CD4-positive, CD25-positive, alpha-beta regulatory T cell (primary cell): Measurements from ENCODE around the gene ZNF189. TPM values are rescaled to one million over a fixed set of nuclear protein-coding genes. Genes with fewer than 3 reads are reported as not detected.

Experiments used
- ATAC-seq, 2 donors: fragments of 150-1000 bp; cut with Tn5 transposase; one replicate each; pipeline ENCODE4 v1.10.0; 2021; ENCODE audit warnings: low read depth in 2 of 2, moderate number of reproducible peaks in 2 of 2, moderate library complexity in 1 of 2
- DNase-seq, 3 donors: peaks; one replicate each; pipeline versions ENCODE4 v3.0.0 to v3.0.0-alpha.2; 2012 to 2022; ENCODE audit warnings: mixed read lengths in 1 of 3
- H3K27ac ChIP-seq: one replicate; pipeline ENCODE4 v1.7.0; 2013; ENCODE audit warnings: mild to moderate bottlenecking, low read length; ENCODE audit not compliant: insufficient read depth, poor library complexity, severe bottlenecking
- H3K27me3 ChIP-seq: one replicate; pipeline ENCODE4 v1.7.0; 2013; ENCODE audit warnings: low read length; ENCODE audit not compliant: control insufficient read depth, insufficient read depth
- H3K36me3 ChIP-seq: one replicate; pipeline ENCODE4 v1.7.0; 2013; ENCODE audit warnings: mild to moderate bottlenecking, low read length, moderate library complexity; ENCODE audit not compliant: control insufficient read depth, insufficient read depth
- H3K4me1 ChIP-seq: 2 replicates; pipeline ENCODE4 v1.7.0; 2013; ENCODE audit warnings: mild to moderate bottlenecking, low read length; ENCODE audit not compliant: insufficient read depth, control insufficient read depth, poor library complexity, severe bottlenecking
- H3K4me3 ChIP-seq: one replicate; pipeline ENCODE4 v1.7.0; 2013; ENCODE audit warnings: low read depth, mild to moderate bottlenecking, low read length, moderate library complexity
- H3K9me3 ChIP-seq, 2 experiments: 1 replicate in 1 of 2; 2 replicates in 1 of 2; pipeline ENCODE4 v1.7.0; 2013; ENCODE audit warnings: low read length in 2 of 2, mild to moderate bottlenecking in 1 of 2, moderate library complexity in 1 of 2; ENCODE audit not compliant: control insufficient read depth in 2 of 2
- H3K27ac Mint-ChIP-seq, 3 donors: one replicate each; pipeline ENCODE4 v1.8.0; 2020 to 2022; ENCODE audit warnings: mild to moderate bottlenecking in 3 of 3, mixed read lengths in 3 of 3, moderate library complexity in 2 of 3
- H3K27me3 Mint-ChIP-seq: one replicate; pipeline ENCODE4 v1.8.0; 2022; ENCODE audit warnings: mild to moderate bottlenecking, mixed read lengths
- H3K36me3 Mint-ChIP-seq: one replicate; pipeline ENCODE4 v1.8.0; 2020; ENCODE audit warnings: mixed read lengths
- H3K4me1 Mint-ChIP-seq, 4 donors: one replicate each; pipeline ENCODE4 v1.8.0; 2020 to 2022; ENCODE audit warnings: mixed read lengths in 4 of 4, mild to moderate bottlenecking in 1 of 4
- H3K4me3 Mint-ChIP-seq, 4 donors: one replicate each; pipeline ENCODE4 v1.8.0; 2020 to 2022; ENCODE audit warnings: mild to moderate bottlenecking in 4 of 4, mixed read lengths in 4 of 4, moderate library complexity in 3 of 4
- H3K9me3 Mint-ChIP-seq, 7 donors: one replicate each; pipeline ENCODE4 v1.8.0; 2020 to 2022; ENCODE audit warnings: mixed read lengths in 7 of 7, mild to moderate bottlenecking in 3 of 7, moderate library complexity in 2 of 7
- polyA plus RNA-seq, 4 donors: library from polyadenylated mRNA; unstranded; fragments of 300-500 nt; fragmentation: Illumina TruSeq; gene quantifications; one replicate each; pipeline ENCODE4 v1.2.3, GENCODE V29; 2021
- total RNA-seq: library from RNA; stranded (reverse); gene quantifications from one replicate; pipeline ENCODE4 v1.2.3, GENCODE V29; 2022

Gene ZNF189
- total and polyA plus RNA-seq, 5 donors from 2014 or later, result 1.8 to 8.1 (median 3.3) TPM

- Histone ChIP-seq H3K4me1 (no peaks in the 10 kb centered on the region), H3K9me3 (no peaks in the 10 kb centered on the region), H3K27me3 (peaks cover 6% of the 10 kb centered on the region), H3K27ac (no peak overlapping the region), H3K36me3 (no peaks in the 10 kb centered on the region), H3K4me3 (no peak overlapping the region)
- Mint-ChIP-seq H3K27me3 (peaks cover 9% of the 10 kb centered on the region), H3K36me3 (no peaks in the 10 kb centered on the region), H3K4me1 (no peaks in the 10 kb centered on the region), H3K9me3 (no peaks in the 10 kb centered on the region), H3K4me3 (no peak overlapping the region), H3K27ac (no peak overlapping the region)
- no peak for ATAC-seq
- no peak for DNase-seq
These were observed 26.8 kb upstream of the ZNF189 start for GRCh38 chr9:101371813-101372212.

GRCh38 chr9:101372327-101373118 lies 26.1 kb upstream of the ZNF189 start:
- no peaks in the 10 kb centered on the region for H3K4me1 Mint-ChIP-seq
- Histone ChIP-seq H3K27me3 (peaks cover 6% of the 10 kb centered on the region), H3K4me3 (no peak overlapping the region), H3K27ac (no peak overlapping the region), H3K4me1 (no peaks in the 10 kb centered on the region), H3K9me3 (no peaks in the 10 kb centered on the region), H3K36me3 (no peaks in the 10 kb centered on the region)
- H3K27me3 Mint-ChIP-seq, result peaks cover 6% of the 10 kb centered on the region
- no peak overlapping the region for H3K4me3 Mint-ChIP-seq
- no peak overlapping the region for H3K27ac Mint-ChIP-seq
- no peak for DNase-seq
- H3K9me3 Mint-ChIP-seq, result peaks cover 0 to 2% (median 0%) of the 10 kb centered on the region in 7 donors
- no peaks in the 10 kb centered on the region for H3K36me3 Mint-ChIP-seq
- no peak for ATAC-seq

- Mint-ChIP-seq H3K4me1 (no peaks in the 10 kb centered on the region), H3K27ac (no peak overlapping the region), H3K4me3 (no peak overlapping the region), H3K27me3 (peaks cover 9% of the 10 kb centered on the region), H3K36me3 (no peaks in the 10 kb centered on the region), H3K9me3 (peaks cover 0 to 4% (median 0%) of the 10 kb centered on the region in 7 donors)
- Histone ChIP-seq H3K27ac (no peak overlapping the region), H3K27me3 (peaks cover 6% of the 10 kb centered on the region), H3K4me3 (no peak overlapping the region), H3K4me1 (no peaks in the 10 kb centered on the region), H3K9me3 (no peaks in the 10 kb centered on the region), H3K36me3 (no peaks in the 10 kb centered on the region)
- DNase-seq (no peak), ATAC-seq (no peak)
These were observed 23.1 kb upstream of the ZNF189 start for GRCh38 chr9:101375546-101375945.

GRCh38 chr9:101376111-101376848 lies 22.4 kb upstream of the ZNF189 start:
- H3K4me1 Mint-ChIP-seq, result no peaks in the 10 kb centered on the region
- Histone ChIP-seq H3K4me3 (no peak overlapping the region), H3K27me3 (peaks cover 5% of the 10 kb centered on the region), H3K27ac (no peak overlapping the region), H3K36me3 (no peaks in the 10 kb centered on the region), H3K4me1 (no peaks in the 10 kb centered on the region), H3K9me3 (no peaks in the 10 kb centered on the region)
- peaks cover 0 to 4% (median 0%) of the 10 kb centered on the region in 7 donors for H3K9me3 Mint-ChIP-seq
- H3K36me3 Mint-ChIP-seq, result no peaks in the 10 kb centered on the region
- no peak overlapping the region for H3K4me3 Mint-ChIP-seq
- H3K27ac Mint-ChIP-seq, result no peak overlapping the region
- DNase-seq (no peak), ATAC-seq (no peak)
- H3K27me3 Mint-ChIP-seq, result peaks cover 9% of the 10 kb centered on the region

DNA sequence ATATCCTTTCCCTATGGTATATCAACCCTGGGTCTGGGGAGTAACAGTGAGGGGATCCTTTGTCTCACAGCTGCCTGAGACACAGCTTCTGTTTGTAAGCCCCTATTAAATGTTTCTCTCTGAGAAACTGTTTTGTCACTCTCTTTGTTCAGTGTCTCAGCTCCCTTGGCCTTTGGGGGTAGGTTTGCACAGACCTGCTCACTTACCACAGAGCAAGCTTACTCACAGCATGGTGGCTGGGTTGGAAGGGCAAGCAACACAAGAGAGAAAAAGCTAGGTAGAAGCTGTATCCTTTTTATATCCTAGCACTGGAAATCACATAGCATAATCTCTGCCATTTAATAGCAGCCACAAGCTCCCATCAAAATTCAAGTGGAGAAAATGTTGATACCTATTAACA lies 18.4 kb upstream of the ZNF189 start:
- H3K27ac Mint-ChIP-seq, result no peak overlapping the region
- H3K4me1 ChIP-seq, result no peaks in the 10 kb centered on the region
- peaks cover 9% of the 10 kb centered on the region for H3K27me3 Mint-ChIP-seq
- H3K4me3 Mint-ChIP-seq, result no peak overlapping the region
- H3K4me3 ChIP-seq, result no peak overlapping the region
- ATAC-seq, result no peak
- H3K27ac ChIP-seq, result no peak overlapping the region
- H3K36me3 ChIP-seq, result no peaks in the 10 kb centered on the region
- H3K9me3 Mint-ChIP-seq, result peaks cover 1 to 9% (median 7%) of the 10 kb centered on the region in 7 donors
- H3K4me1 Mint-ChIP-seq, result no peaks in the 10 kb centered on the region
- DNase-seq, result no peak
- H3K27me3 ChIP-seq, result no peaks in the 10 kb centered on the region
- peaks cover 3 to 5% of the 10 kb centered on the region in 2 experiments for H3K9me3 ChIP-seq
- H3K36me3 Mint-ChIP-seq, result no peaks in the 10 kb centered on the region

- Mint-ChIP-seq H3K27ac (no peak overlapping the region), H3K36me3 (no peaks in the 10 kb centered on the region), H3K27me3 (peaks cover 9% of the 10 kb centered on the region), H3K4me3 (no peak overlapping the region), H3K4me1 (no peaks in the 10 kb centered on the region), H3K9me3 (peaks cover 1 to 11% (median 7%) of the 10 kb centered on the region in 7 donors)
- Histone ChIP-seq H3K4me1 (no peaks in the 10 kb centered on the region), H3K36me3 (no peaks in the 10 kb centered on the region), H3K4me3 (no peak overlapping the region), H3K27me3 (no peaks in the 10 kb centered on the region), H3K9me3 (peaks cover 3 to 7% of the 10 kb centered on the region in 2 experiments), H3K27ac (no peak overlapping the region)
- no peak for ATAC-seq
- DNase-seq, result no peak
These were observed 17.5 kb upstream of the ZNF189 start for GRCh38 chr9:101381118-101381517.

DNA sequence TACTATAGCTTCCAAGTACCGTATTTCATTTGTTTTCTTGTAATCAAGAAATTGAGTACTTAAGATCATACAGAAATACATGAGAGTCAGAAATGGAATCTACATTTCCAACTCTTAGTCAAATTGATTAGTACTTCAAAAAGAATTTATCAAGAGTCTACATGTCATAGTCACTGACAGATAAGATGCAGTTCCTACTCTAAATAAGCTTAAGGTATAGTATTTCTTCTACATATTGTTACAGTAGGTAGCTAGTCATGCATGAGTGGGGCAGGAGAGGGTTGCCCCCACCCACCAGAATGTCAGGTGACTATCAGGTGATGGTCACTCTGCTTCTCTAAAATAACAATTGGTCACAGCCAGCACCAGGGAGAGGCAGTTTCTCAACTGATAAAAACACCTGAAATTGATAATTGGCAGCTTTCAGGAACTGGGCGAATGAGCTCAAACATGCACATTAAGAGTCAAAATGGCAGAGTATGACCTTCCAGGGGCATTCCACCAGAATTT lies 16.8 kb upstream of the ZNF189 start:
- Mint-ChIP-seq H3K4me1 (no peaks in the 10 kb centered on the region), H3K27me3 (peaks cover 9% of the 10 kb centered on the region), H3K9me3 (peaks cover 1 to 11% (median 7%) of the 10 kb centered on the region in 7 donors), H3K36me3 (no peaks in the 10 kb centered on the region), H3K27ac (no peak overlapping the region), H3K4me3 (no peak overlapping the region)
- DNase-seq (no peak), ATAC-seq (no peak)
- H3K4me3 ChIP-seq, result no peak overlapping the region
- H3K27me3 ChIP-seq, result no peaks in the 10 kb centered on the region
- peaks cover 3 to 7% of the 10 kb centered on the region in 2 experiments for H3K9me3 ChIP-seq
- H3K4me1 ChIP-seq, result no peaks in the 10 kb centered on the region
- no peaks in the 10 kb centered on the region for H3K36me3 ChIP-seq
- H3K27ac ChIP-seq, result no peak overlapping the region
